SH-SY5Y (cell line): ENCODE measurements around the gene RWDD4.

Experiments used
- GATA2 ChIP-seq: IDR thresholded peaks from 2 replicates; pipeline ENCODE4 v1.6.1; 2011; ENCODE audit warnings: mild to moderate bottlenecking, low read depth, low read length
- GATA3 ChIP-seq: IDR thresholded peaks from 2 replicates; pipeline ENCODE4 v1.6.1; 2011; ENCODE audit warnings: low read depth, mild to moderate bottlenecking, low read length, moderate library complexity

DNA sequence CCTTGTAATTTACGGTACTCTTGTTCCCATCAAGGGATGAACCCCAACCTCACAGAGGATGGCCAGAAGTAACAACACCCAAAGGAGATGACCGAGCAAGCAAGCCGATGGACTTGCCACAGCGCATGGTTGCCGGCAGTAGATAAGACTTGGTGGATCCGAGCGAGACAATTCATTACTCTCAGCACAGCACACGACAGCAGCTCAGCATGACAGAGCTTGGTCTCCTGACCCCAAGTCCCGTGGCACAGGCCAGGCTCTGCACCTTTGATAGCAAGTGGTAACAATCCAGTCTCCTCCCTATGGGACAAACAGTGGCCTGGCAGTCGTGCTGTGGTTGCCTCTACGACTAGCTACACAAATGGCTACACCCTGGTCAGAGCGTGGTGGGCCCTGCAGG lies 26.3 kb downstream of the RWDD4 start:
- TF ChIP-seq GATA2 = no peak
- no peak for TF ChIP-seq GATA3
